ENCODE data around the gene TLL1. TPM values are rescaled to one million over a fixed set of nuclear protein-coding genes. Genes with fewer than 3 reads are reported as not detected.

The TLL1 gene
- total and polyA plus RNA-seq, 2 experiments from 2014 or later = 0.18 to 2.4 TPM

- Histone ChIP-seq H3K4me2 (no peak overlapping the region), H2AFZ (no peak overlapping the region), H3K9me2 (ENCODE audit: insufficient read depth) (no peaks in the 10 kb centered on the region), H3K27ac (ENCODE audit: low read depth) (no peak overlapping the region), H3K4me3 (no peak overlapping the region), H3F3A (replicated peaks; ENCODE audit: low read depth) (no peaks in the 10 kb centered on the region), H4K20me1 (replicated peaks; ENCODE audit: insufficient read depth) (no peaks in the 10 kb centered on the region), H3K79me2 (replicated peaks; ENCODE audit: insufficient read depth) (no peaks in the 10 kb centered on the region), H3K36me3 (ENCODE audit: insufficient read depth) (no peaks in the 10 kb centered on the region), H3K4me1 (ENCODE audit: insufficient read depth) (peaks cover 7% of the 10 kb centered on the region; the same call in 1 of the 2 replicates), H3K27me3 (ENCODE audit: insufficient read depth) (no peaks in the 10 kb centered on the region)
- Mint-ChIP-seq H3K4me1 (peaks cover 5% of the 10 kb centered on the region), H3K4me3 (no peak overlapping the region), H3K36me3 (ENCODE audit: low read depth) (no peaks in the 10 kb centered on the region), H3K27me3 (ENCODE audit: insufficient read depth, low read depth, poor library complexity) (peaks cover 2% of the 10 kb centered on the region), H3K9me3 (no peaks in the 10 kb centered on the region), H3K27ac (no peak overlapping the region)
- TF ChIP-seq ZNF114 (CRISPR knock-in tag; IDR thresholded peaks at IDR 0.05) = no peak
- no peak for TF ChIP-seq ZNF331 (CRISPR knock-in tag; IDR thresholded peaks at IDR 0.05; ENCODE audit: low read depth)
- no peak for TF ChIP-seq ETS1 (IDR thresholded peaks at IDR 0.05)
- TF ChIP-seq CREB1 (CRISPR knock-in tag; IDR thresholded peaks at IDR 0.05; ENCODE audit: low read depth) = no peak
- ATAC-seq = no peak
- DNase-seq (ENCODE audit: low spot score) = no peak
These were observed 30.4 kb upstream of the TLL1 start for GRCh38 chr4:165842684-165843083.

- H3K4me3 Mint-ChIP-seq = no peak overlapping the region
- peaks cover 5% of the 10 kb centered on the region for H3K4me1 Mint-ChIP-seq
- H3K4me3 ChIP-seq = no peak overlapping the region
- H4K20me1 ChIP-seq (replicated peaks; ENCODE audit: insufficient read depth) = no peaks in the 10 kb centered on the region
- no peaks in the 10 kb centered on the region for H3K27me3 ChIP-seq (ENCODE audit: insufficient read depth)
- H3K27ac ChIP-seq (ENCODE audit: low read depth) = no peak overlapping the region
- H2AFZ ChIP-seq = no peak overlapping the region
- no peaks in the 10 kb centered on the region for H3F3A ChIP-seq (replicated peaks; ENCODE audit: low read depth)
- no peaks in the 10 kb centered on the region for H3K36me3 ChIP-seq (ENCODE audit: insufficient read depth)
- H3K36me3 Mint-ChIP-seq (ENCODE audit: low read depth) = no peaks in the 10 kb centered on the region
- ATAC-seq = no peak
- no peaks in the 10 kb centered on the region for H3K79me2 ChIP-seq (replicated peaks; ENCODE audit: insufficient read depth)
- H3K9me3 Mint-ChIP-seq = no peaks in the 10 kb centered on the region
- H3K27ac Mint-ChIP-seq = no peak overlapping the region
- no peak for DNase-seq (ENCODE audit: low spot score)
- peaks cover 7% of the 10 kb centered on the region; the same call in 1 of the 2 replicates for H3K4me1 ChIP-seq (ENCODE audit: insufficient read depth)
- no peak overlapping the region for H3K4me2 ChIP-seq
- no peaks in the 10 kb centered on the region for H3K9me2 ChIP-seq (ENCODE audit: insufficient read depth)
- peaks cover 2% of the 10 kb centered on the region for H3K27me3 Mint-ChIP-seq (ENCODE audit: insufficient read depth, low read depth, poor library complexity)
- TF ChIP-seq CREB1 (CRISPR knock-in tag; IDR thresholded peaks at IDR 0.05; ENCODE audit: low read depth) (no peak), ZNF331 (CRISPR knock-in tag; IDR thresholded peaks at IDR 0.05; ENCODE audit: low read depth) (no peak), JUNB (IDR thresholded peaks at IDR 0.05; ENCODE audit: unreplicated experiment) (no peak), EZH2 (IDR thresholded peaks at IDR 0.05; ENCODE audit: low read depth, unreplicated experiment) (no peak), STAT1 (IDR thresholded peaks at IDR 0.05; ENCODE audit: unreplicated experiment) (no peak), ETS1 (IDR thresholded peaks at IDR 0.05) (no peak), ZNF462 (CRISPR knock-in tag; IDR thresholded peaks at IDR 0.05) (no peak), EZH2phosphoT487 (IDR thresholded peaks at IDR 0.05; ENCODE audit: unreplicated experiment) (no peak), POLR2AphosphoS5 (IDR thresholded peaks at IDR 0.05; ENCODE audit: low read depth) (no peak), NANOG (IDR thresholded peaks at IDR 0.05; ENCODE audit: borderline replicate concordance) (no peak), ZNF114 (CRISPR knock-in tag; IDR thresholded peaks at IDR 0.05) (no peak), CTCF (conservative IDR thresholded peaks at IDR 0.05; ENCODE audit: low read depth in 2 of 2) (no peak)
These were observed 28.9 kb upstream of the TLL1 start for GRCh38 chr4:165844161-165844560.

Measured in GM23338 (cell line).